Colonic mucosa (tissue), 4 donors: Measurements from ENCODE around the gene NOC2L. TPM values are rescaled to one million over a fixed set of nuclear protein-coding genes. Genes with fewer than 3 reads are reported as not detected.

ENCODE experiments used
- DNase-seq: peaks from one replicate; pipeline ENCODE4 v3.0.0-alpha.2; 2020
- H3K27ac ChIP-seq: fragments of 200-600 bp; one replicate; pipeline ENCODE4 v1.8.0; 2021
- H3K27me3 ChIP-seq: fragments of 200-600 bp; one replicate; pipeline ENCODE4 v1.8.0; 2021
- H3K36me3 ChIP-seq: fragments of 200-600 bp; one replicate; pipeline ENCODE4 v1.8.0; 2021
- H3K4me1 ChIP-seq: fragments of 200-600 bp; one replicate; pipeline ENCODE4 v1.8.0; 2021; ENCODE audit warnings: mild to moderate bottlenecking
- H3K4me3 ChIP-seq: fragments of 200-600 bp; one replicate; pipeline ENCODE4 v1.8.0; 2021
- H3K9ac ChIP-seq, 2 donors: one replicate each; pipeline ENCODE4 v1.7.0; 2013; ENCODE audit warnings: control low read depth in 2 of 2, low read depth in 2 of 2, low read length in 2 of 2
- H3K9me3 ChIP-seq: fragments of 200-600 bp; one replicate; pipeline ENCODE4 v1.8.0; 2021
- CTCF ChIP-seq: fragments of 200-600 bp; IDR thresholded peaks from one replicate; pipeline ENCODE4 v1.8.0; 2022; ENCODE audit warnings: antibody characterized with exemption, mild to moderate bottlenecking
- intact Hi-C: fragments of 100-400 bp; cut with DNase I; formaldehyde crosslinking; loops from one replicate; pipeline ENCODE4 v1.14.1; 2022
- total RNA-seq, 2 donors: library from RNA; stranded (reverse); fragmentation: NEBNext Ultra II Directional in 1 of 2; extraction: Animal tissue kit (Norgen Biotek cat#: 25700) in 1 of 2; gene quantifications; one replicate each; pipeline ENCODE4 v1.2.1, GENCODE V29; 2021
- donor health status: healthy.
- donor health status: DM: no; HTN: no; CAD: no.
- donor health status: DM: no; HTN: no; CAD: no.

Gene NOC2L
- 100 to 1,000 TPM in 1 of 2 donors, 10 to 100 TPM in 1; 46.9 to 127 TPM for total RNA-seq

GRCh38 chr1:958823-959730, at the start of gene NOC2L:
NOC2L (minus strand) TSS chr1:959256; CDS start chr1:959240, 16 bp downstream.
- intact Hi-C loops, result no loop called here
- Histone ChIP-seq H3K27me3 (no peaks in the 10 kb centered on the region), H3K9ac (peak within 1 kb of the TSS; percentile 77 to 88), H3K9me3 (no peaks in the 10 kb centered on the region), H3K36me3 (no peaks in the 10 kb centered on the region), H3K27ac (no peak within 1 kb of the TSS), H3K4me1 (no peaks in the 10 kb centered on the region), H3K4me3 (peak within 1 kb of the TSS; percentile 97)
- peak; percentile 96 for DNase-seq
- TF ChIP-seq CTCF, result no peak

DNA sequence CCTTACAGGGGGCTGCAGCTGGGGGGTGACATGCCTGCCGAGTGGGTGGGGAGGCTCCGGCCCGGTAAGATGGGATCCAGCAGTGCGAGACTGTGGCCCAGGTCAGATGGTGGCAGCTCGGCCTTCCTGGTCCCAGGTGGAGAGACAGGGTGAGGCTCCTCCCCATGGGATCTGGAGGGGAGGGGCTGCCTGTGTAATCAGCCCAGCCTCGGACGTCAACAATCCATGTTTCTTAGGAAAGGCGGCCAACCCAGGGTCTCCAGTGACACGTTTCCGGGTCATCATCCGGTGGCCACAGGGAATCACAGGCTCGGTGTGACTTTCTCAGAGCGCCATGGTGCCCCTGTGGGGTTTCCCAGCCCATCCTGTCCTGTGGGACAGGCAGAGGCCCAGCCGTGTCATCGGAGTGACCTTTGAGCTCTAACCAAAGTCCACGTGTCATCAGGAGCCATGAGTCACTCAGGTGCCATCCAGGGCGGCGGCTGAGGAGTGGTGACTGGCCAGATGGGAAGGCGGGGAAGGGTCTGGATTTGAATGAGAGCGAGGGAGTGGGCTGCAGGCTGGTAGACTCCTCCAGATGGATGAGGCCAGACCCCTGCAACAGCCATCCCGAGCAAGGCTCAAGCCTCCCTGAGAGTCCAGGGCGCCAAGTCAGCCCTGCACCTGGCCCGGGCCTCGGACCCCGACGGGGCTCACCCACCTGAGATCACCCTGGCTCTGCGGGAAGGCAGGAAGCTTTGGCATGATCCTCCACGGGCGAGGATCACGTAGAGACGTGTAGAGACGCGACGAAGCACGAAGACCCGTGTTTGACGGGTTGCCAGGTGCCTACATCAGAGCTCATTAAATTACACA, 47.5 kb upstream of the NOC2L start:
- Histone ChIP-seq H3K4me3 (no peak overlapping the region), H3K9ac (peak overlapping the region in 1 of 2 donors; percentile 61), H3K27ac (peak overlapping the region; percentile 34), H3K27me3 (no peaks in the 10 kb centered on the region), H3K9me3 (no peaks in the 10 kb centered on the region), H3K4me1 (peaks cover 17% of the 10 kb centered on the region), H3K36me3 (no peaks in the 10 kb centered on the region)
- DNase-seq, result peak; percentile 90
- intact Hi-C loops, result no loop called here
- no peak for TF ChIP-seq CTCF

DNA sequence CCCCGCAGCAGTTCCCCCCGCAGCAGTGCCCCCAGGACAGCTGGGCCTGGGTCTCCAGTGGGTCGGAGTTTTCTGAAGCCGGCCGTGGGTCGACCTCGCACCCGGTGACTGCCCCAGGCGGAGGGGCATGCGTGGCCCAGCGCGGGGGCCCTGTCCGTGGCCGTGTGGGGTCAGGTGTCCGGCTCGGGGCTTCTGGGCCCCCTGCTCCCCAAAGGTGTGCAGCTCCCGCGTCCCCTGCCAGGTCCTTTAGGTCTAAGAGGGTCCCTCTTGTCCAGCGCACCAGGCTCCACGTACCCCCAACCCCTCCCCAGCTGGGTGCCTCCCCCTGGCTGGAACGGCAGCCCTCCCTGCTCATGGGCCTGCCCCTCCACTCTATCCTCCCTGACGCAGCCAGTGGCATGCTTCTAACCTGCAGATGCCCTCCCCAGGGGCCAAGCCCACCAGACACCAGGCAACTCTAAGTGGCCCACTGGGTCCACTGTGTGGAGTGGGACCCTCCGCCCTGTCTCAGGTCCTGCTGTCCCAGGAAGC, 46.8 kb upstream of the NOC2L start:
- intact Hi-C loops, result no loop called here
- Histone ChIP-seq H3K36me3 (no peaks in the 10 kb centered on the region), H3K27ac (peak overlapping the region; percentile 34), H3K9me3 (no peaks in the 10 kb centered on the region), H3K4me3 (no peak overlapping the region), H3K9ac (peak overlapping the region in 1 of 2 donors; percentile 61), H3K27me3 (no peaks in the 10 kb centered on the region), H3K4me1 (peaks cover 18% of the 10 kb centered on the region)
- no peak for TF ChIP-seq CTCF
- DNase-seq, result no peak

GRCh38 chr1:1004780-1005697, 46.0 kb upstream of the NOC2L start:
- H3K9me3 ChIP-seq, result no peaks in the 10 kb centered on the region
- no peak overlapping the region for H3K4me3 ChIP-seq
- no peak for TF ChIP-seq CTCF
- H3K9ac ChIP-seq, result no peak overlapping the region
- H3K4me1 ChIP-seq, result peaks cover 21% of the 10 kb centered on the region
- no peak overlapping the region for H3K27ac ChIP-seq
- DNase-seq, result peak; percentile 46
- intact Hi-C loops, result no loop called here
- H3K36me3 ChIP-seq, result no peaks in the 10 kb centered on the region
- H3K27me3 ChIP-seq, result no peaks in the 10 kb centered on the region
